ENCODE measurements around the gene STX8.

DNA sequence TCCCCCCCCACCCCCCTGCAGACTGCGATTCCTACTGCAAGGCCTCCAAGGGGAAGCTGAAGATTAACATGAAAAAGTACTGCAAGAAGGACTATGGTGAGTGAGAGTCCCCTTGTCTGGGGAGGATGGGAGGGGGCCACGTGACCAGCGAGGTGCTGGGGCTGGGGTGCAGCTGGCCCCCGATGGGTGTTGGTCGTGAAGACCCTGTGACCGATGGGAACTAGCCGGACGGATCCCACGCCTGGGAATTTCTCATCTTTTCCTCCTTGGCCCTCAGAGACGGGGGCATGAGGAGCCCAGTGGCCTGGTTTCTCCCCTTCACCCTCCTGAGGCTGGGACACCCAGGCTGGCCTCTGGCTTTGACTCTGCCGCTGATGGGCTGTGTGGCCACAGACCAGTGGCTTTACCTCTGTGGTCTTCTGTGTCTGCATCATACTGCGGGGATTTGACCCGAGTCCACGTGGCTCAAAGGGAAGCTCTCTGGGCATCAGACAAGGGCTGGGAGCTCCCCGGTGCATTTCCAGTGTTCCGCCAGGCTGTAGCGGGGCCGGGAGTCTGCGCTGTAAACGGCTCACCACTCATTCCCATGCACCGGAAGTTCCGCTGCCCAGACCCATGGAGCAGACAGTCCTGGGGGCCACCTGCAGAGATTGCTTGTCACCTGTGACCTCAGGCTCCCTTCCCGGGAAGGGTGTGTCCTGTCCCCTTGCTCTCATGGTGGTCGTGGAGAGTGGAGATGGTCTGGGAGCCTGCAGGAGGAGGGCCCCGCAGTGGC, 354.3 kb downstream of the STX8 start:
- TF ChIP-seq, protein P1, sequence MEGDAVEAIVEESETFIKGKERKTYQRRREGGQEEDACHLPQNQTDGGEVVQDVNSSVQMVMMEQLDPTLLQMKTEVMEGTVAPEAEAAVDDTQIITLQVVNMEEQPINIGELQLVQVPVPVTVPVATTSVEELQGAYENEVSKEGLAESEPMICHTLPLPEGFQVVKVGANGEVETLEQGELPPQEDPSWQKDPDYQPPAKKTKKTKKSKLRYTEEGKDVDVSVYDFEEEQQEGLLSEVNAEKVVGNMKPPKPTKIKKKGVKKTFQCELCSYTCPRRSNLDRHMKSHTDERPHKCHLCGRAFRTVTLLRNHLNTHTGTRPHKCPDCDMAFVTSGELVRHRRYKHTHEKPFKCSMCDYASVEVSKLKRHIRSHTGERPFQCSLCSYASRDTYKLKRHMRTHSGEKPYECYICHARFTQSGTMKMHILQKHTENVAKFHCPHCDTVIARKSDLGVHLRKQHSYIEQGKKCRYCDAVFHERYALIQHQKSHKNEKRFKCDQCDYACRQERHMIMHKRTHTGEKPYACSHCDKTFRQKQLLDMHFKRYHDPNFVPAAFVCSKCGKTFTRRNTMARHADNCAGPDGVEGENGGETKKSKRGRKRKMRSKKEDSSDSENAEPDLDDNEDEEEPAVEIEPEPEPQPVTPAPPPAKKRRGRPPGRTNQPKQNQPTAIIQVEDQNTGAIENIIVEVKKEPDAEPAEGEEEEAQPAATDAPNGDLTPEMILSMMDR (IDR thresholded peaks at IDR 0.05) = no peak
- TF ChIP-seq POLR2AphosphoS5 (IDR thresholded peaks at IDR 0.05; ENCODE audit: low read depth, low read length) = no peak
- TF ChIP-seq, protein P2, sequence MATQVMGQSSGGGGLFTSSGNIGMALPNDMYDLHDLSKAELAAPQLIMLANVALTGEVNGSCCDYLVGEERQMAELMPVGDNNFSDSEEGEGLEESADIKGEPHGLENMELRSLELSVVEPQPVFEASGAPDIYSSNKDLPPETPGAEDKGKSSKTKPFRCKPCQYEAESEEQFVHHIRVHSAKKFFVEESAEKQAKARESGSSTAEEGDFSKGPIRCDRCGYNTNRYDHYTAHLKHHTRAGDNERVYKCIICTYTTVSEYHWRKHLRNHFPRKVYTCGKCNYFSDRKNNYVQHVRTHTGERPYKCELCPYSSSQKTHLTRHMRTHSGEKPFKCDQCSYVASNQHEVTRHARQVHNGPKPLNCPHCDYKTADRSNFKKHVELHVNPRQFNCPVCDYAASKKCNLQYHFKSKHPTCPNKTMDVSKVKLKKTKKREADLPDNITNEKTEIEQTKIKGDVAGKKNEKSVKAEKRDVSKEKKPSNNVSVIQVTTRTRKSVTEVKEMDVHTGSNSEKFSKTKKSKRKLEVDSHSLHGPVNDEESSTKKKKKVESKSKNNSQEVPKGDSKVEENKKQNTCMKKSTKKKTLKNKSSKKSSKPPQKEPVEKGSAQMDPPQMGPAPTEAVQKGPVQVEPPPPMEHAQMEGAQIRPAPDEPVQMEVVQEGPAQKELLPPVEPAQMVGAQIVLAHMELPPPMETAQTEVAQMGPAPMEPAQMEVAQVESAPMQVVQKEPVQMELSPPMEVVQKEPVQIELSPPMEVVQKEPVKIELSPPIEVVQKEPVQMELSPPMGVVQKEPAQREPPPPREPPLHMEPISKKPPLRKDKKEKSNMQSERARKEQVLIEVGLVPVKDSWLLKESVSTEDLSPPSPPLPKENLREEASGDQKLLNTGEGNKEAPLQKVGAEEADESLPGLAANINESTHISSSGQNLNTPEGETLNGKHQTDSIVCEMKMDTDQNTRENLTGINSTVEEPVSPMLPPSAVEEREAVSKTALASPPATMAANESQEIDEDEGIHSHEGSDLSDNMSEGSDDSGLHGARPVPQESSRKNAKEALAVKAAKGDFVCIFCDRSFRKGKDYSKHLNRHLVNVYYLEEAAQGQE (IDR thresholded peaks at IDR 0.05; ENCODE audit: insufficient read depth in 1 of 2, low read depth in 2 of 2, low read length in 1 of 2) = no peak
